Hepatocyte (in vitro differentiated cells): ENCODE data around the gene GOLGA2.

Experiments
- EZH2phosphoT487 ChIP-seq: fragments of 200-600 bp; sonication (generic); IDR thresholded peaks from one replicate; pipeline ENCODE4 v1.6.1; 2018; ENCODE audit warnings: antibody characterized with exemption, mild to moderate bottlenecking, low read depth, moderate library complexity; ENCODE audit not compliant: unreplicated experiment, severe bottlenecking
- TF ChIP-seq, protein P1 (sequence below): fragments of 200-600 bp; sonication (generic); IDR thresholded peaks from 2 replicates; pipeline ENCODE4 v1.5.1; 2016; ENCODE audit warnings: antibody characterized with exemption, mild to moderate bottlenecking; ENCODE audit not compliant: poor library complexity

DNA sequence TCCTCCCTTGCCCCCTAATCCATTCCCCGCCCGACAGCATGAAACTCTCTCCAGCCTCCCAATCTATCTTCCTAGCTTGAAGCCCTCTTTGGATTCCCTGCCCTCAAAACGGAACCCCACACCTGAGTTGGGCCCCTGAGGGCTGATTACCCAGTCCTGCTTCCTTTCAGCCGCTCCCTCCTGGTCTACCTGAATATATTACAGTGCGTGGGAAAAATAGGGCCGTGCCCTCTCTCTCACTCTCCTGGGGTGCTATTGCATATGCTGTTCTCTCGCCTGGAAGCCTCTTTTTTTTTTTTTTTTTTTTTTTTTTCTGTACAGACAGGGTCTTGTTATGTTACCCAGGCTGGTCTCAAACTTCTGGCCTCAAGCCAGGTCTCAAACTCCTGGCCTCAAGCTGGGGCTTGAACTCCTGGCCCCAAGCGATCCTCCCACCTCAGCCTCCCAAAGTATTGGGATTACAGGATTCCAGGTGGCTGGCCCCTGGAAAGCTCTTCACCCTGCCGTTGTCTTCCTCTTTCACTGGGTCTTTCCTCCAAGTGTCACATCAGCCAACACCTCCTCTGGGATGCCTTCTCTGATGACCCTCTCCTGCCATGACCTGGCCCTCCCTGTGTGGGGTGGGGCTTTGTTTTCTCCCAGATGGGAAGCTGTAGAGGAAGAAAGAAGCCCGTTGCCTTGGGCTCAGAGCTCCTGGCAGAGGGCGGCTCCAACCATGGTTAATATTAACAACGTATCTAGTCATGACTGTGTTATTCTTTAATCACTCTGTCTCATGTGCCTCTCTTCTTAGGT is 64.4 kb downstream of the GOLGA2 start:
- TF ChIP-seq, protein P1, sequence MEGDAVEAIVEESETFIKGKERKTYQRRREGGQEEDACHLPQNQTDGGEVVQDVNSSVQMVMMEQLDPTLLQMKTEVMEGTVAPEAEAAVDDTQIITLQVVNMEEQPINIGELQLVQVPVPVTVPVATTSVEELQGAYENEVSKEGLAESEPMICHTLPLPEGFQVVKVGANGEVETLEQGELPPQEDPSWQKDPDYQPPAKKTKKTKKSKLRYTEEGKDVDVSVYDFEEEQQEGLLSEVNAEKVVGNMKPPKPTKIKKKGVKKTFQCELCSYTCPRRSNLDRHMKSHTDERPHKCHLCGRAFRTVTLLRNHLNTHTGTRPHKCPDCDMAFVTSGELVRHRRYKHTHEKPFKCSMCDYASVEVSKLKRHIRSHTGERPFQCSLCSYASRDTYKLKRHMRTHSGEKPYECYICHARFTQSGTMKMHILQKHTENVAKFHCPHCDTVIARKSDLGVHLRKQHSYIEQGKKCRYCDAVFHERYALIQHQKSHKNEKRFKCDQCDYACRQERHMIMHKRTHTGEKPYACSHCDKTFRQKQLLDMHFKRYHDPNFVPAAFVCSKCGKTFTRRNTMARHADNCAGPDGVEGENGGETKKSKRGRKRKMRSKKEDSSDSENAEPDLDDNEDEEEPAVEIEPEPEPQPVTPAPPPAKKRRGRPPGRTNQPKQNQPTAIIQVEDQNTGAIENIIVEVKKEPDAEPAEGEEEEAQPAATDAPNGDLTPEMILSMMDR: no peak
- no peak for TF ChIP-seq EZH2phosphoT487
